Esophagus muscularis mucosa (tissue), 4 donors: Measurements from ENCODE around the gene ZFX. TPM values are rescaled to one million over a fixed set of nuclear protein-coding genes. Genes with fewer than 3 reads are reported as not detected.

Experiments used
- DNase-seq: peaks from one replicate; pipeline ENCODE4 v3.0.0-alpha.2; 2017; ENCODE audit errors: extremely low spot score
- H3K27ac ChIP-seq, 4 donors: fragments of 200-600 bp; sonication (generic); replicated peaks in 1 of 4; 1 replicate in 3 of 4; 2 replicates in 1 of 4; pipeline ENCODE4 v1.5.1; 2016 to 2019; ENCODE audit warnings: mild to moderate bottlenecking in 1 of 4
- H3K27me3 ChIP-seq, 4 donors: fragments of 200-600 bp; sonication (generic); one replicate each; pipeline versions ENCODE4 v1.5.1 to v1.6.0; 2016 to 2019
- H3K36me3 ChIP-seq, 4 donors: fragments of 200-600 bp; sonication (generic); one replicate each; pipeline ENCODE4 v1.5.1; 2016 to 2019
- H3K4me1 ChIP-seq, 4 donors: fragments of 200-600 bp; sonication (generic); one replicate each; pipeline ENCODE4 v1.5.1; 2016 to 2019
- H3K4me3 ChIP-seq, 4 donors: fragments of 200-600 bp; sonication (generic); 1 replicate in 2 of 4; 2 replicates in 2 of 4; pipeline ENCODE4 v1.5.1; 2016 to 2019; ENCODE audit warnings: mild to moderate bottlenecking in 4 of 4, moderate library complexity in 1 of 4
- H3K9me3 ChIP-seq, 4 donors: fragments of 200-600 bp; sonication (generic); 1 replicate in 3 of 4; 2 replicates in 1 of 4; pipeline ENCODE4 v1.5.1; 2016 to 2019
- EP300 ChIP-seq: sonication (generic); formaldehyde crosslinking; IDR thresholded peaks from one replicate; pipeline ENCODE4 v1.6.1; 2017; ENCODE audit warnings: antibody characterized with exemption
- POLR2A ChIP-seq: fragments of 450-650 bp; IDR thresholded peaks from one replicate; pipeline ENCODE4 v1.6.1; 2017; ENCODE audit warnings: antibody characterized with exemption, moderate library complexity, mild to moderate bottlenecking, low read depth
- POLR2AphosphoS5 ChIP-seq, 2 donors: sonication (generic); formaldehyde crosslinking; IDR thresholded peaks; one replicate each; pipeline ENCODE4 v1.6.1; 2017; ENCODE audit warnings: antibody characterized with exemption in 2 of 2
- WGBS: methylation state at CpG from one replicate; pipeline ENCODE4 v1.1.5; 2018; 5-methylcytosine and 5-hydroxymethylcytosine counted together
- intact Hi-C: fragments of 100-400 bp; cut with DNase I; formaldehyde crosslinking; loops from one replicate; pipeline ENCODE4 v1.15.1; 2023
- total RNA-seq, 4 donors: library from RNA; depleted of rRNA; stranded (reverse); fragments of >200 nt; gene quantifications; one replicate each; pipeline versions ENCODE4 v1.1.0 to v1.2.1, GENCODE V29; 2016
- TF ChIP-seq, protein P1 (sequence below), 3 experiments: fragments of 200-600 bp in 2 of 3; fragments of 450-650 bp in 1 of 3; sonication (generic) in 2 of 3; IDR thresholded peaks; one replicate each; pipeline ENCODE4 v1.5.1; 2017 to 2019; ENCODE audit warnings: antibody characterized with exemption in 3 of 3, mild to moderate bottlenecking in 2 of 3, moderate library complexity in 1 of 3

ZFX gene
- total RNA-seq: 10 to 100 TPM; 52.3 to 75.6 (median 66.4) TPM

DNA sequence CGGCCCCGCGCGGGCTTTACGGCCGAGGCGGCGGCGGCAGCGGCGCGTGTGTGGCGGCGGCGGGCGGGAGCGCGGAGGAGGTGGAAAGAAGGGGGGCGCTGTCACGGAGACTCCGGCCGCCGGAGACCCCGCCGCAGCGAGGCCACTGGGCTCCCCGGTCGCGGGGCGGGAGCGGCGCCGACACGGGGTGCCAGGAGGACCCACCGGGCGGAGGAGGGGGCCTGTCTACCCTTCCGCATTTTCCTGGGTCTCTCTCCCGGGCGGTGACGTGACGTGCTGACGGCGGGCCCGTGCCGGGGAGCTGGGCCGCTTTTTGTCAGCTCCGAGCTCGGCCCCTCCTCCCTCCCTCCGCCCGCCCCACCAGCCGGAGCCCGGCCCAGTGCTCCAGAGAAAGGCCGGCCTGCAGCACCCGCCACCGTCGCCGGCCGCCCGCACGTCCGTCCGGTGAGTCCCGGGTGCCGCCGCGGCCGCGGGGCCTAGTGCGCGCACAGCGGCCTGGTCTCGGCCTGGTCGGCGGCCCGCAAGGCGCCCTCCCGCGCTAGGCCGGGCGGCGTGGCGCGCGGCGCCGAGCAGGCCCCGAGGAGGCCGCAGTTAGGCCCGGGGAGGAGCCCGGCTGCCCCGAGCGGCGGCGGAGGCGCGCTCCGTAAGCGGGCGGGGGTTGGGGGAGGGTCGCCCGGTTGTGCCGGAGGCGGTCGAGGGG lies at the start of gene ZFX:
ZFX (plus strand) TSS at position 379 of the 700 bp plus-strand sequence. CDS start 23,014 bp downstream, outside the sequence.
- Histone ChIP-seq H3K27me3 (no peaks in the 10 kb centered on the region), H3K4me3 (peak within 1 kb of the TSS; percentile 64 to 88 (median 74)), H3K4me1 (peaks cover 60 to 76% (median 67%) of the 10 kb centered on the region in 4 donors), H3K9me3 (no peaks in the 10 kb centered on the region), H3K27ac (peak within 1 kb of the TSS; percentile 95 to 98 (median 96)), H3K36me3 (no peaks in the 10 kb centered on the region)
- DNase-seq: no peak
- WGBS: 0% methylated on average over 4 of the region's 104 CpGs
- TF ChIP-seq POLR2AphosphoS5 (IDR thresholded peaks at IDR 0.05) (peak; percentile 32 to 57), POLR2A (peak; percentile 40), EP300 (no peak)
- TF ChIP-seq, protein P1, sequence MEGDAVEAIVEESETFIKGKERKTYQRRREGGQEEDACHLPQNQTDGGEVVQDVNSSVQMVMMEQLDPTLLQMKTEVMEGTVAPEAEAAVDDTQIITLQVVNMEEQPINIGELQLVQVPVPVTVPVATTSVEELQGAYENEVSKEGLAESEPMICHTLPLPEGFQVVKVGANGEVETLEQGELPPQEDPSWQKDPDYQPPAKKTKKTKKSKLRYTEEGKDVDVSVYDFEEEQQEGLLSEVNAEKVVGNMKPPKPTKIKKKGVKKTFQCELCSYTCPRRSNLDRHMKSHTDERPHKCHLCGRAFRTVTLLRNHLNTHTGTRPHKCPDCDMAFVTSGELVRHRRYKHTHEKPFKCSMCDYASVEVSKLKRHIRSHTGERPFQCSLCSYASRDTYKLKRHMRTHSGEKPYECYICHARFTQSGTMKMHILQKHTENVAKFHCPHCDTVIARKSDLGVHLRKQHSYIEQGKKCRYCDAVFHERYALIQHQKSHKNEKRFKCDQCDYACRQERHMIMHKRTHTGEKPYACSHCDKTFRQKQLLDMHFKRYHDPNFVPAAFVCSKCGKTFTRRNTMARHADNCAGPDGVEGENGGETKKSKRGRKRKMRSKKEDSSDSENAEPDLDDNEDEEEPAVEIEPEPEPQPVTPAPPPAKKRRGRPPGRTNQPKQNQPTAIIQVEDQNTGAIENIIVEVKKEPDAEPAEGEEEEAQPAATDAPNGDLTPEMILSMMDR (IDR thresholded peaks at IDR 0.05): peak in 1 of 3 experiments; percentile 30
- intact Hi-C loops: loop anchor here (2.0 to 10.0 kb wide), 2 partner anchors 69 to 95 kb away; partner anchors contain the start of gene EIF2S3

DNA sequence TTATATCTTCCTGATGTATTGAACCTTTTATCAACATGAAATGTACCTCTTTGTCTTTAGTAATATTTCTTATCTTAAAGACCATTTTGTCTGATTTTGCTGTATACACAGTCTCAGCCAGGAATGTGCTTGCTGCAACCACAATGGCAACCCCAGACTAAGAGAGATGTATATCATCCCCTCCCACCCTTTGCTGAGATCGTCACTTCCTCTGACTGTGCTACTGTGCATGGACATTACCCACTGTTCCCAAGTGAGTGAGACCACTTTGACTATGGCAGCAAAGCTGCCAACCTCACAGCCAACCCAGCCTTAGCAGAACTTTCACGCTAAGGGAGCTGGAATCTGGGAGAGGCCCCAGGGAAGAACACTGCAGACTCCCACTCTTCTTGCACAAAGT lies 48.8 kb upstream of the ZFX start:
- H3K4me3 ChIP-seq: no peak overlapping the region
- H3K27ac ChIP-seq: no peak overlapping the region
- WGBS: 73% methylated on average over 2 of the region's 2 CpGs
- no peaks in the 10 kb centered on the region for H3K9me3 ChIP-seq
- TF ChIP-seq POLR2A (no peak), POLR2AphosphoS5 (IDR thresholded peaks at IDR 0.05) (no peak), EP300 (no peak)
- H3K27me3 ChIP-seq: no peaks in the 10 kb centered on the region
- no peak for DNase-seq
- no peaks in the 10 kb centered on the region for H3K36me3 ChIP-seq
- no peaks in the 10 kb centered on the region for H3K4me1 ChIP-seq
- intact Hi-C loops: no loop called here

DNA sequence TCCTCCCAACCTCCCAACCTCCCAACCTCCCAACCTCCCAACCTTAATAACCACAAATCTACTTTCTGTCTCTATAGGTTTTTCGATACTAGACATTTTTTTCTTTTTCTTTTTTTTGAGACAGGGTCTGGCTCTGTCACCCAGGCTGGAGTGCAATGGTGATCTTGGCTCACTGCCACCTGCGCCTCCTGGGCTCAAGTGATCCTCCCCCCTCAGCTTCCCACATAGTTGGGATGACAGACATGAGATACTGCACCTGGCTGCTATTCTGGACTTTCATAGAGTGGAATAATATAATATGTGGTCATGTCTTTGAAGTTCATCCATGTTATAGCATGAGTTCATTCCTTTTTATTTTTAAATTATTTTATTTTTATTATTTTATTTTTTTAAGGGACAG lies 39.5 kb upstream of the ZFX start:
- Histone ChIP-seq H3K4me1 (peaks cover 0 to 11% (median 2%) of the 10 kb centered on the region in 4 donors), H3K27ac (no peak overlapping the region), H3K36me3 (no peaks in the 10 kb centered on the region), H3K9me3 (no peaks in the 10 kb centered on the region), H3K27me3 (no peaks in the 10 kb centered on the region), H3K4me3 (no peak overlapping the region)
- no peak for DNase-seq
- TF ChIP-seq, protein P1 (IDR thresholded peaks at IDR 0.05): no peak
- TF ChIP-seq POLR2A (no peak), EP300 (no peak), POLR2AphosphoS5 (IDR thresholded peaks at IDR 0.05) (no peak)
- 60% methylated on average over 2 of the region's 2 CpGs for WGBS
- intact Hi-C loops: no loop called here

DNA sequence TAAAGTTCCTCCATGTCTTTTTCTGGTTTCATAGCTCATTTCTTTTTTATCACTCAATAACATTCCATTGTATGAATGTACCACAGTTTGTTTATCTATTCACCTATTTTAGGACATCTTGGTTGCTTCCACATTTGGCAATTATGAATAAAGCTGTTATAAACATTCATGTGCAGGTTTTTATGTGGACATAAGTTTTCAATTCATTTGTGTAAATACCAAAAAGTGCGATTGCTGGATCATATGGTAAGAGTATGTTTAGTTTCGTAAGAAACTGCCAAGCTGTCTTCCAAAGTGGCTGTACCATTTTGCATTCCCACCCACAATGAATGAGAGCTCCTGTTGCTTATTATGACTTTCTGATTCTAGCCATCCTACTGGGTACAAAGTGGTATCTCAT lies 36.3 kb upstream of the ZFX start:
- Histone ChIP-seq H3K9me3 (no peaks in the 10 kb centered on the region), H3K36me3 (no peaks in the 10 kb centered on the region), H3K27me3 (no peaks in the 10 kb centered on the region), H3K4me3 (no peak overlapping the region), H3K4me1 (peaks cover 3 to 27% (median 15%) of the 10 kb centered on the region in 4 donors), H3K27ac (no peak overlapping the region)
- intact Hi-C loops: no loop called here
- no peak for DNase-seq
- TF ChIP-seq POLR2A (no peak), POLR2AphosphoS5 (IDR thresholded peaks at IDR 0.05) (no peak), EP300 (no peak)
- TF ChIP-seq, protein P1 (IDR thresholded peaks at IDR 0.05): no peak
- 69% methylated on average over 2 of the region's 2 CpGs for WGBS

DNA sequence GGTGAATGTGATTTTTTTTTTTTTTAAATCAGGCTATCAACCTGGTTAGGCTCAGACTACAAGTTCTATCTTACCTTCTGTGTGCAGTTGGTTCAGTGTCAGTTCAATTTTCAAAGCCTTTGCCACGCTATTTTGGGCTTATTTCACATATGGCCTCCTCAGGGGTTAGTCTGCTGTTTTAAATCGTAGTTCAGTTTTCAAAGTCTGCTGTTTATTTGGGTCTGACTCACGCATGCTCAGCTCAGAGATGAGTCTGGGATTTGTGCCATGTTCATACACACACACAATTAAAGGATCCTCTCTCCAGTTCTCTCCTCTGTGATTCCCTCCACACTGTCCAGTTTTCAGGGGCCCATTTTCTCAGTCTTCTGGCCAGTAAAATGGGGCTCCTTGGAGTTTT lies 32.3 kb upstream of the ZFX start:
- H3K27ac ChIP-seq: peak overlapping the region; percentile 58 to 65 (median 62)
- H3K27me3 ChIP-seq: no peaks in the 10 kb centered on the region
- DNase-seq: no peak
- TF ChIP-seq POLR2AphosphoS5 (IDR thresholded peaks at IDR 0.05) (peak; percentile 16 to 49), POLR2A (no peak)
- TF ChIP-seq, protein P1 (IDR thresholded peaks at IDR 0.05): no peak
- intact Hi-C loops: no loop called here
- peaks cover 3 to 27% (median 15%) of the 10 kb centered on the region in 4 donors for H3K4me1 ChIP-seq
- WGBS: 17% methylated on average over 3 of the region's 3 CpGs
- no peaks in the 10 kb centered on the region for H3K9me3 ChIP-seq
- H3K36me3 ChIP-seq: no peaks in the 10 kb centered on the region
- H3K4me3 ChIP-seq: peak overlapping the region in 3 of 4 donors; percentile 15 to 21 (median 19)
